Panc1 (cell line): ENCODE measurements around the gene IGSF21. TPM values are rescaled to one million over a fixed set of nuclear protein-coding genes. Genes with fewer than 3 reads are reported as not detected.
"Not testable (repeated sequence)": the region's sequence is repeated elsewhere in the genome, so short reads cannot be mapped to it uniquely, and the experiment has no call there.

Experiments
- ATAC-seq: fragments of 200-7000 bp; cut with Tn5 transposase; 2 replicates; pipeline ENCODE4 v1.9.1; 2020; ENCODE audit warnings: mild to moderate bottlenecking, moderate library complexity
- BruUV-seq: library from RNA; stranded (reverse); fragments of 400-500 nt; replicated peaks from 2 replicates; lab custom pipeline; 2021; lab: Mats Ljungman, UMichigan
- CTCF ChIA-PET: fragments of 300-600 bp; sonication (Branson Sonifier 250); formaldehyde crosslinking; loops from one replicate; lab custom pipeline; 2022; ENCODE audit warnings: antibody characterized with exemption; lab: Charles Lee
- POLR2A ChIA-PET: fragments of 300-600 bp; sonication (Branson Sonifier 250); formaldehyde crosslinking; loops from one replicate; lab custom pipeline; 2022; ENCODE audit warnings: antibody characterized with exemption; lab: Charles Lee
- DNase-seq: peaks from one replicate; pipeline ENCODE4 v3.0.0-alpha.2; 2010; ENCODE audit warnings: low read depth, low spot score
- H3K27ac ChIP-seq: 2 replicates; pipeline ENCODE4 v1.5.1; 2011; ENCODE audit warnings: mild to moderate bottlenecking, low read length, inconsistent platforms
- H3K27me3 ChIP-seq: fragments of 200-500 bp; sonication (Bioruptor generic); 2 replicates; pipeline ENCODE4 v1.6.0; 2014; ENCODE audit warnings: low read length, inconsistent platforms; ENCODE audit not compliant: control insufficient read depth, insufficient read depth
- H3K36me3 ChIP-seq: fragments of 200-500 bp; sonication (Bioruptor generic); 2 replicates; pipeline ENCODE4 v1.5.1; 2014; ENCODE audit warnings: inconsistent platforms, mild to moderate bottlenecking, low read length, moderate library complexity; ENCODE audit not compliant: control insufficient read depth, insufficient read depth
- H3K4me1 ChIP-seq: 2 replicates; pipeline ENCODE4 v1.5.1; 2011; ENCODE audit warnings: inconsistent platforms, mild to moderate bottlenecking, low read length, moderate library complexity; ENCODE audit not compliant: control insufficient read depth, insufficient read depth
- H3K4me3 ChIP-seq, 2 experiments: 2 replicates each; pipeline ENCODE4 v1.5.1; 2011 to 2012; ENCODE audit warnings: low read depth in 2 of 2, low read length in 2 of 2, mild to moderate bottlenecking in 2 of 2, inconsistent platforms in 1 of 2, moderate library complexity in 1 of 2
- H3K9me3 ChIP-seq: fragments of 200-500 bp; sonication (Bioruptor generic); 2 replicates; pipeline ENCODE4 v1.5.1; 2014; ENCODE audit warnings: low read depth, mild to moderate bottlenecking, inconsistent platforms, low read length, moderate library complexity; ENCODE audit not compliant: control insufficient read depth, insufficient read depth
- POLR2AphosphoS5 ChIP-seq: IDR thresholded peaks from 2 replicates; pipeline ENCODE4 v1.6.1; 2012; ENCODE audit warnings: mild to moderate bottlenecking, low read depth, low read length, moderate library complexity
- SIN3A ChIP-seq: IDR thresholded peaks from 2 replicates; pipeline ENCODE4 v1.6.1; 2012; ENCODE audit warnings: low read depth, mild to moderate bottlenecking, low read length, moderate library complexity, borderline replicate concordance; ENCODE audit not compliant: insufficient read depth
- TCF7L2 ChIP-seq: IDR thresholded peaks from 2 replicates; pipeline ENCODE4 v1.6.1; 2011; ENCODE audit warnings: mild to moderate bottlenecking, low read depth, low read length, inconsistent platforms
- in situ Hi-C: cut with HindIII; loops from 2 replicates; pipeline ENCODE4 v1.10.0; 2016; ENCODE audit warnings: low sequenced_read_pairs, low pct_unique_long_range_greater_than_20kb
- intact Hi-C: fragments of 100-400 bp; cut with micrococcal nuclease; formaldehyde crosslinking; loops from one replicate; pipeline ENCODE4 v1.10.0; 2022; ENCODE audit not compliant: unreplicated experiment
- total RNA-seq: library from RNA; stranded (reverse); gene quantifications from one replicate; pipeline ENCODE4 v1.2.1, GENCODE V29; 2021; ENCODE audit not compliant: unreplicated experiment
- TF ChIP-seq, protein P1 (sequence below), 2 experiments: IDR thresholded peaks; 2 replicates each; pipeline ENCODE4 v1.6.1; 2011 to 2012; ENCODE audit warnings: low read depth in 2 of 2, control low read depth in 1 of 2, low read length in 1 of 2, mild to moderate bottlenecking in 1 of 2, moderate library complexity in 1 of 2; ENCODE audit not compliant: insufficient read depth in 1 of 2
- TF ChIP-seq, protein P2 (sequence below): fragments of 450-650 bp; IDR thresholded peaks from 2 replicates; pipeline ENCODE4 v1.5.1; 2017; ENCODE audit warnings: mild to moderate bottlenecking

IGSF21 gene
- total RNA-seq, 1 experiment from 2014 or later = not detected

DNA sequence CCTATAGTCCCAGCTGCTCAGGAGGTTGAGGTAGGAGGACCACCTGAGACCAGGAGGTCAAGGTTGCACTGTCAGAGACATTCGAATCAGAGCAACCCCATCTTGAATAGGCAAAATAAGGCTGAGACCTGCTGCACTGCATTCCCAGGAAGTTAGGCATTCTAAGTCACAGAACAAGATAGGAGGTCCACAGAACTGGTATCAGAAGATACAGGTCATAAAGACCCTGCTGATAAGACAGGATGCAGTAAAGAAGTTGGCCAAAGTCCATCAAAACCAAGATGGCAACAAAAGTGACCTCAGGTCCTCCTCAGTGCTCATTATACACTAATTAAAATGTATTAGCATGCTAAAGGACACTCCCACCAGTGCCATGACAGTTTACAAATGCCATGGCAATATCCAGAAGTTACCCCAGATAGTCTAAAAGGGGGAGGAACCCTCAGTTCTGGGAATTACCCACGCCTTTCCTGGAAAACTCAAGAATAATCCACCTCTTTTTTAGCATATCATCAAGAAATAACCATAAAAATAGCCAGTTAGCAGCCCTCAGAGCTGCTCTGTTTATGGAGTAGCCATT, 307.9 kb downstream of the IGSF21 start:
- intact Hi-C loops = no loop called here
- H3K27ac ChIP-seq = no peak overlapping the region
- no peaks in the 10 kb centered on the region for H3K4me1 ChIP-seq
- no peaks in the 10 kb centered on the region; the same call in 1 of the 2 replicates for H3K27me3 ChIP-seq
- POLR2A ChIA-PET = no interaction called here
- no peaks in the 10 kb centered on the region for H3K9me3 ChIP-seq
- CTCF ChIA-PET = no interaction called here
- ATAC-seq (no peak), DNase-seq (no peak)
- H3K36me3 ChIP-seq = no peaks in the 10 kb centered on the region
- in situ Hi-C loops = no loop called here
- H3K4me3 ChIP-seq = no peak overlapping the region
- TF ChIP-seq SIN3A = no peak
- no TSS peak for BruUV-seq

DNA sequence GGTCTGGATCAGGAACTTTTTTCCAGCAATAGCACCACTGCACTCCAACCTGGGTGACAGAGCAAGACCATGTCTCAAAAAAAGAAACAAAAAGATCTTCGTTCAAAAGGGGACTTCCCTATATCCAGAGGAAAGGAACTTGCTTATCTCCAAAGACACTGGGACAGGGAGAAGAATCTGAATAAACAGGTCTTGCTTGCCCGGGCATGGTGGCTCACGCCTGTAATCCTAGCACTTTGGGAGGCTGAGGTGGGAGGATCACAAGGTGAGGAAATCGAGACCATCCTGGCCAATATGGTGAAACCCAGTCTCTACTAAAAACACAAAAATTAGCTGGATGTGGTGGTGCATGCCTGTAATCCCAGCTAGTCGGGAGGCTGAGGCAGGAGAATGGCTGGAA, 308.5 kb downstream of the IGSF21 start:
- in situ Hi-C loops, BruUV-seq, intact Hi-C loops, H3K4me1 ChIP-seq, H3K36me3 ChIP-seq, H3K27ac ChIP-seq, H3K4me3 ChIP-seq, ATAC-seq, H3K9me3 ChIP-seq, CTCF ChIA-PET, POLR2A ChIA-PET, DNase-seq, H3K27me3 ChIP-seq: not testable (repeated sequence)

DNA sequence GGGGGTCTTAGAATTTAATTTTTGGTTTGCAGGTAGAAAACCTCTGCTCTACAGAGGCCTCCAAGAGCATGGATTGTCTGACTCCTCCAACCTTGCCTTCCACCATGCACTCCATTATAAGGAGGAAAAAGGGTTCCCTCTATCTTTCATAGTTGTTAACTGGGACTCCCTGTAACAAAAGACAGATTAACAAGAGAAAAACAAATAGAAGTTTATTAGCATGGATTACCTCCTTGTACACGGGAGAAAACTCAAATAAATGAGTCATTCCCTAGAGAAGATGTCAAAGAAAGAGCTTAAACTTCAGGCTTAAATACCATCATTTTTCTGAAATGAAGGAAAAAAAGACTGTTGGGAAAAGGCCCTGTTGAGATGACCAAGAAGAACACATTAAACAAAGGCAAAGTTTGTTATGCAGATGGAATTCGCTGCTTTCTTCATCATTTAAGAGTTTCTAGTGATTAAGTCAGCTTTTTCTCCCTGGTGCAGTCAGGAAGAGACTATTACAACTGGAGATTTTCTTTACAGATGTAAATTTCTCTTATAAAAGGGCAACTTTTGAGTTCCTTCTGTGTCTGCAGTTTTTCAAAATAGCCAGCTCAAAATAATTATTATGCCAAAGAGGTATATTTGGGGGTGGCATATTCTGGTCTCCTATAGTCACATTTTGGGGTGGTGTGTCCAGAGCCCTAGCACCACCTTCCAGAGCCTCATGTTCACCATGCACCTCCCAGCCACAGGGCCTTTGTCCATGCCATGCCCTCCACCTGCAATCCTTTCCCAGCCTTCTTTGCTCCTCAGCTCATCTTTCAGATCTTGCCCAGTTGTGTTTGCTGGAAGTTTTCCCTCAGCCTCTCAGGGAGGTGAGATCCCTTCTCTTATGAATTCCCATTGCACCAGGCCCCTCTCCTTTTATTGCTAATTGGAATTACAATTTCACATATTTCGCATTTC, 310.0 kb downstream of the IGSF21 start:
- ATAC-seq = no peak
- Histone ChIP-seq H3K36me3 (no peaks in the 10 kb centered on the region), H3K9me3 (no peaks in the 10 kb centered on the region), H3K27me3 (peaks cover 4% of the 10 kb centered on the region; the same call in 1 of the 2 replicates), H3K27ac (no peak overlapping the region), H3K4me3 (no peak overlapping the region), H3K4me1 (no peaks in the 10 kb centered on the region)
- DNase-seq = no peak
- intact Hi-C loops = no loop called here
- CTCF ChIA-PET = no interaction called here
- POLR2A ChIA-PET = no interaction called here
- in situ Hi-C loops = no loop called here
- BruUV-seq = no TSS peak
- TF ChIP-seq, protein P1, sequence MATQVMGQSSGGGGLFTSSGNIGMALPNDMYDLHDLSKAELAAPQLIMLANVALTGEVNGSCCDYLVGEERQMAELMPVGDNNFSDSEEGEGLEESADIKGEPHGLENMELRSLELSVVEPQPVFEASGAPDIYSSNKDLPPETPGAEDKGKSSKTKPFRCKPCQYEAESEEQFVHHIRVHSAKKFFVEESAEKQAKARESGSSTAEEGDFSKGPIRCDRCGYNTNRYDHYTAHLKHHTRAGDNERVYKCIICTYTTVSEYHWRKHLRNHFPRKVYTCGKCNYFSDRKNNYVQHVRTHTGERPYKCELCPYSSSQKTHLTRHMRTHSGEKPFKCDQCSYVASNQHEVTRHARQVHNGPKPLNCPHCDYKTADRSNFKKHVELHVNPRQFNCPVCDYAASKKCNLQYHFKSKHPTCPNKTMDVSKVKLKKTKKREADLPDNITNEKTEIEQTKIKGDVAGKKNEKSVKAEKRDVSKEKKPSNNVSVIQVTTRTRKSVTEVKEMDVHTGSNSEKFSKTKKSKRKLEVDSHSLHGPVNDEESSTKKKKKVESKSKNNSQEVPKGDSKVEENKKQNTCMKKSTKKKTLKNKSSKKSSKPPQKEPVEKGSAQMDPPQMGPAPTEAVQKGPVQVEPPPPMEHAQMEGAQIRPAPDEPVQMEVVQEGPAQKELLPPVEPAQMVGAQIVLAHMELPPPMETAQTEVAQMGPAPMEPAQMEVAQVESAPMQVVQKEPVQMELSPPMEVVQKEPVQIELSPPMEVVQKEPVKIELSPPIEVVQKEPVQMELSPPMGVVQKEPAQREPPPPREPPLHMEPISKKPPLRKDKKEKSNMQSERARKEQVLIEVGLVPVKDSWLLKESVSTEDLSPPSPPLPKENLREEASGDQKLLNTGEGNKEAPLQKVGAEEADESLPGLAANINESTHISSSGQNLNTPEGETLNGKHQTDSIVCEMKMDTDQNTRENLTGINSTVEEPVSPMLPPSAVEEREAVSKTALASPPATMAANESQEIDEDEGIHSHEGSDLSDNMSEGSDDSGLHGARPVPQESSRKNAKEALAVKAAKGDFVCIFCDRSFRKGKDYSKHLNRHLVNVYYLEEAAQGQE (IDR thresholded peaks at IDR 0.05; ENCODE audit: insufficient read depth in 1 of 2, low read depth in 2 of 2, low read length in 1 of 2) = no peak
- TF ChIP-seq, protein P2, sequence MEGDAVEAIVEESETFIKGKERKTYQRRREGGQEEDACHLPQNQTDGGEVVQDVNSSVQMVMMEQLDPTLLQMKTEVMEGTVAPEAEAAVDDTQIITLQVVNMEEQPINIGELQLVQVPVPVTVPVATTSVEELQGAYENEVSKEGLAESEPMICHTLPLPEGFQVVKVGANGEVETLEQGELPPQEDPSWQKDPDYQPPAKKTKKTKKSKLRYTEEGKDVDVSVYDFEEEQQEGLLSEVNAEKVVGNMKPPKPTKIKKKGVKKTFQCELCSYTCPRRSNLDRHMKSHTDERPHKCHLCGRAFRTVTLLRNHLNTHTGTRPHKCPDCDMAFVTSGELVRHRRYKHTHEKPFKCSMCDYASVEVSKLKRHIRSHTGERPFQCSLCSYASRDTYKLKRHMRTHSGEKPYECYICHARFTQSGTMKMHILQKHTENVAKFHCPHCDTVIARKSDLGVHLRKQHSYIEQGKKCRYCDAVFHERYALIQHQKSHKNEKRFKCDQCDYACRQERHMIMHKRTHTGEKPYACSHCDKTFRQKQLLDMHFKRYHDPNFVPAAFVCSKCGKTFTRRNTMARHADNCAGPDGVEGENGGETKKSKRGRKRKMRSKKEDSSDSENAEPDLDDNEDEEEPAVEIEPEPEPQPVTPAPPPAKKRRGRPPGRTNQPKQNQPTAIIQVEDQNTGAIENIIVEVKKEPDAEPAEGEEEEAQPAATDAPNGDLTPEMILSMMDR = no peak
- TF ChIP-seq SIN3A (no peak), POLR2AphosphoS5 (no peak), TCF7L2 (no peak)
